Ovary (tissue), 9 donors: ENCODE data around the gene SIX1. TPM values are rescaled to one million over a fixed set of nuclear protein-coding genes. Genes with fewer than 3 reads are reported as not detected.

ENCODE experiments used
- DNase-seq, 5 donors: peaks; one replicate each; pipeline ENCODE4 v3.0.0-alpha.2; 2019 to 2020
- H3K27ac ChIP-seq, 2 donors: fragments of 200-600 bp; one replicate each; pipeline versions ENCODE4 v1.5.1 to v1.8.0; 2019 to 2022
- H3K27me3 ChIP-seq: fragments of 200-600 bp; one replicate; pipeline ENCODE4 v1.8.0; 2022
- H3K36me3 ChIP-seq: fragments of 200-600 bp; sonication (generic); one replicate; pipeline ENCODE4 v1.5.1; 2019
- H3K4me1 ChIP-seq: one replicate; pipeline ENCODE4 v1.8.1; 2013; ENCODE audit warnings: mild to moderate bottlenecking, moderate library complexity; ENCODE audit not compliant: insufficient read depth
- H3K4me3 ChIP-seq: fragments of 200-600 bp; sonication (generic); one replicate; pipeline ENCODE4 v1.5.1; 2017
- H3K9me3 ChIP-seq, 2 donors: fragments of 200-600 bp in 1 of 2; sonication (generic) in 1 of 2; one replicate each; pipeline versions ENCODE4 v1.5.1 to v1.8.1; 2013 to 2019; ENCODE audit warnings: mild to moderate bottlenecking in 1 of 2, moderate library complexity in 1 of 2
- CTCF ChIP-seq, 3 donors: fragments of 450-650 bp in 2 of 3; fragments of 200-600 bp in 1 of 3; IDR thresholded peaks; one replicate each; pipeline versions ENCODE4 v1.5.1 to v1.8.0; 2016 to 2022; ENCODE audit warnings: antibody characterized with exemption in 3 of 3, mild to moderate bottlenecking in 1 of 3
- EP300 ChIP-seq: sonication (generic); formaldehyde crosslinking; IDR thresholded peaks from one replicate; pipeline ENCODE4 v1.6.1; 2017; ENCODE audit warnings: antibody characterized with exemption
- POLR2A ChIP-seq: fragments of 450-650 bp; IDR thresholded peaks from one replicate; pipeline ENCODE4 v1.6.1; 2017; ENCODE audit warnings: antibody characterized with exemption, mild to moderate bottlenecking, moderate library complexity
- WGBS, 3 donors: extraction: QIAGEN DNeasy Blood & Tissue Kit in 1 of 3; methylation state at CpG; one replicate each; pipeline versions ENCODE4 v1.1.5 to v1.1.7; 2013 to 2017; 5-methylcytosine and 5-hydroxymethylcytosine counted together
- intact Hi-C, 4 donors: fragments of 100-400 bp; cut with DNase I; formaldehyde crosslinking; loops; one replicate each; pipeline versions ENCODE4 v1.11.0 to v1.15.1; 2022 to 2023
- polyA plus RNA-seq, 2 donors: library from polyadenylated mRNA; stranded (reverse); fragments of 200-250 nt in 1 of 2; fragments of 350-450 nt in 1 of 2; fragmentation: Illumina TruSeq in 1 of 2; extraction: RNeasy Lipid Tissue Mini Kit (QIAGEN cat#74804) in 1 of 2; gene quantifications; one replicate each; pipeline ENCODE4 v1.2.3, GENCODE V29; 2013 to 2014
- total RNA-seq, 7 donors: library from RNA; depleted of rRNA in 2 of 7; stranded (reverse); fragments of >200 nt in 2 of 7; fragmentation: NEBNext Ultra II Directional in 3 of 7; extraction: Animal tissue kit (Norgen Biotek cat#: 25700) in 3 of 7; gene quantifications; one replicate each; pipeline versions ENCODE4 v1.1.0 to v1.2.4, GENCODE V29; 2016 to 2023
- donor health status: DM: no; HTN: no; CAD: no; lungs with moderate emphysema.
- donor health status: DM: no; HTN: no; CAD: no.
- donor health status: Bipolar disorder and iron deficiency.
- donor health status: DM: yes; HTN: yes; CAD: no.
- donor health status: DM: no; HTN: no; CAD: no.
- donor health status: DM: yes; HTN: yes; CAD: no.

The SIX1 gene
- total and polyA plus RNA-seq, 9 donors: 0.06 to 0.92 (median 0.19) TPM; not detected in 1

- Histone ChIP-seq H3K27me3 (peaks cover 3% of the 10 kb centered on the region), H3K27ac (no peak overlapping the region), H3K4me3 (no peak overlapping the region), H3K4me1 (peaks cover 10% of the 10 kb centered on the region), H3K9me3 (peaks cover 0 to 5% of the 10 kb centered on the region in 2 donors), H3K36me3 (no peaks in the 10 kb centered on the region)
- no peak for TF ChIP-seq POLR2A
- TF ChIP-seq EP300: no peak
- TF ChIP-seq CTCF (IDR thresholded peaks at IDR 0.05): no peak
- DNase-seq: no peak
- intact Hi-C loops: loop anchor here in 1 of 4 donors (10.0 kb wide), 1 partner anchor 603 kb away; no protein-coding TSS in a partner anchor
- WGBS, 3 donors: 12 to 15% (median 14%) methylated on average over 37 to 38 of the region's 38 CpGs
Measured at GRCh38 chr14:60651796-60652673, 2.8 kb upstream of the SIX1 start.

GRCh38 chr14:60651086-60651795, 2.0 kb upstream of the SIX1 start:
- Histone ChIP-seq H3K4me1 (peaks cover 9% of the 10 kb centered on the region), H3K36me3 (no peaks in the 10 kb centered on the region), H3K27ac (no peak overlapping the region), H3K27me3 (peaks cover 3% of the 10 kb centered on the region), H3K9me3 (peaks cover 0 to 5% of the 10 kb centered on the region in 2 donors), H3K4me3 (no peak overlapping the region)
- no peak for DNase-seq
- WGBS, 3 donors: 7 to 11% (median 8%) methylated on average over 5 of the region's 5 CpGs
- intact Hi-C loops: loop anchor here in 1 of 4 donors (10.0 kb wide), 1 partner anchor 604 kb away; no protein-coding TSS in a partner anchor
- TF ChIP-seq CTCF (IDR thresholded peaks at IDR 0.05) (no peak), EP300 (no peak)

GRCh38 chr14:60650373-60650961, 1.2 kb upstream of the SIX1 start:
- H3K4me3 ChIP-seq: no peak overlapping the region
- TF ChIP-seq EP300 (no peak), POLR2A (no peak), CTCF (IDR thresholded peaks at IDR 0.05) (no peak)

GRCh38 chr14:60649875-60650372, 647 bp upstream of the SIX1 start:
- Histone ChIP-seq H3K9me3 (no peaks in the 10 kb centered on the region), H3K27ac (no peak overlapping the region), H3K36me3 (no peaks in the 10 kb centered on the region), H3K4me3 (no peak overlapping the region), H3K27me3 (peaks cover 7% of the 10 kb centered on the region), H3K4me1 (peaks cover 9% of the 10 kb centered on the region)
- no peak for TF ChIP-seq POLR2A
- no peak for TF ChIP-seq EP300
- TF ChIP-seq CTCF (IDR thresholded peaks at IDR 0.05): no peak
- intact Hi-C loops: loop anchor here in 1 of 4 donors (10.0 kb wide), 1 partner anchor 605 kb away; no protein-coding TSS in a partner anchor
- no peak for DNase-seq
- 3 to 5% (median 4%) methylated on average over 15 of the region's 15 CpGs for WGBS, 3 donors

More at GRCh38 chr14:60650373-60650961, 1.2 kb upstream of the SIX1 start:
- H3K4me1 ChIP-seq: peaks cover 9% of the 10 kb centered on the region
- peaks cover 0 to 4% of the 10 kb centered on the region in 2 donors for H3K9me3 ChIP-seq
- peaks cover 3% of the 10 kb centered on the region for H3K27me3 ChIP-seq
- intact Hi-C loops: loop anchor here in 1 of 4 donors (10.0 kb wide), 1 partner anchor 604 kb away; no protein-coding TSS in a partner anchor
- WGBS, 3 donors: 6 to 12% (median 7%) methylated on average over 11 of the region's 11 CpGs
- no peak overlapping the region for H3K27ac ChIP-seq
- no peak for DNase-seq
- no peaks in the 10 kb centered on the region for H3K36me3 ChIP-seq
